EL (cell line): ENCODE data around the gene PGA4.
A peak's percentile ranks its signal among the peaks of the same experiment; 100 is the strongest.
"Not testable (repeated sequence)": the region's sequence is repeated elsewhere in the genome, so short reads cannot be mapped to it uniquely, and the experiment has no call there.

ENCODE experiments used
- DNase-seq: peaks from one replicate; pipeline ENCODE4 v3.0.0-alpha.2; 2016

PGA4 gene

DNA sequence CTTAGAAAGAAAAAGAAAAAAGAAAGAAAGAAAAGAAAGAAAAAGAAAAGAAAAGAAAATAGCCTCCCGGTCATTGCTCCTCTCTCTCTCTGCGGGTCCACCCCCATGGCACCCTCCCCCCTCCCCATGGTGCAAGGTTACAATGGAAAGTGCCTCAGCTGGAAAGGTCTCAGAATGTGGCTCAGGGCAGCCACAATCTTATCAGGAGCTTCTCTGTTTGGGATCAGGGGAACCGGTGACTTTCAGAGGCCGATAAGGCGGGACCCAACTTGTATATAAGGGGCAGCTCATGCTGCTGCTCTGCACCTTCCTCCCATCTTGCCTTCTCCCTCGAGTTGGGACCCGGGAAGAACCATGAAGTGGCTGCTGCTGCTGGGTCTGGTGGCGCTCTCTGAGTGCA, at the start of gene PGA4:
Gene PGA4 (plus strand): TSS at position 301 of the 400 bp plus-strand sequence. CDS start 54 bp downstream, at position 355.
- DNase-seq, result not testable (repeated sequence)

DNA sequence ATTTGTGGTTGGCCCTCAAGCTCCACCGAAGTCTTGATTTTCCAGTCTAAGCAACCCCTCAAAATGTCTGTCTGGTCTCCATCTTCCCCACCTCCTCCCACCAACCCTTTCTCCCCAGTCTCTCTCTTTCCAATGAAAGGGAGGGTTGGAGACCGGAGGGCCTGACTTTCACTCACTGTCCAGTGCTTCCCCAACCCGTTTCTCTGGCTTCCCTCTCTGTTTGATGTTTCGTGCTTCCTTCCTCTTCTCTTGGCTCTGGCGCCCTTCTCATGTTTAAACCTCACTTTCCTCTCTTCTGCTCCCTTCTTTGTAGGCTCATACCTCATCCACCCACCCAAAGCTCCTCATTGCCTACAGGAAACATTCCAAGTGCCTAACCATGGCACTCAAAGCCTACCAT, 49.8 kb upstream of the PGA4 start:
- DNase-seq, result no peak

DNA sequence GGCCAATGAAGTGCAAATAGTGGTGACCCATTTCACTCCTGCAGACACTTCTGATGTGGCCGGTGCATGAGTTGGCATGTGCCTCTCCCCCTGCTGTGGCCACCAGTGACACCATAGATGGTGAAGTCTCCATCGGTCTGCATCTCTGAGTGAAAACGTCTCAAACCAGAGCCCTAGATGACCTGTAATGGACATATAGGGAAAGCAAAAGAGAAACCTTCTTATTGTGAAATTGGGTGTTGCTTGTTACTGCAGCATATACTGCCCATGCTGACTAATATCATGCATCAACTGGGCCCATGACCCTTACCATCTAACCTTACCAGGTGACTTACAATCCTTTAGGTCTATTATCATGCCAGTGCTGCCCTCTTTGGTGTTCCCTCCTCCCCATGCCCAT, 49.3 kb upstream of the PGA4 start:
- DNase-seq, result no peak

DNA sequence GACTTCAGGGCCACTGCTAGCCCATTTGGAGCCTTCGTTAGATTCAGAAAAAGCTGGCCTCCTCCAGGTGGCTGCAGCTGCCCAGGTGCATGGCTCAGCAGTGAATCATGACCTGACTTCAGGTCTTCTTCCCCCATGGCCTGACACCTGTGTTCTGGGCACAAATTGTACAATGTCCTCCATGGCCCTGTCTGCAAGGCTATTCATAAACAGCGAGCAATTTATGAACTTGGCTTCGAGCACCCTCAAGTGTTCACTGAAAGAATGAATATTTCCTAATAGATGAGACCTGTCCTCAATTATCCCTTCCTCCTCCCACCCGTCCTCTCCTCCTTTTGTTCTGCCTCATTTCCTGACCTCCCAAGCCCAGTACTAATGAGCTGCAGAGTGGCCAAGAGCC, 48.7 kb upstream of the PGA4 start:
- DNase-seq, result peak; percentile 29

DNA sequence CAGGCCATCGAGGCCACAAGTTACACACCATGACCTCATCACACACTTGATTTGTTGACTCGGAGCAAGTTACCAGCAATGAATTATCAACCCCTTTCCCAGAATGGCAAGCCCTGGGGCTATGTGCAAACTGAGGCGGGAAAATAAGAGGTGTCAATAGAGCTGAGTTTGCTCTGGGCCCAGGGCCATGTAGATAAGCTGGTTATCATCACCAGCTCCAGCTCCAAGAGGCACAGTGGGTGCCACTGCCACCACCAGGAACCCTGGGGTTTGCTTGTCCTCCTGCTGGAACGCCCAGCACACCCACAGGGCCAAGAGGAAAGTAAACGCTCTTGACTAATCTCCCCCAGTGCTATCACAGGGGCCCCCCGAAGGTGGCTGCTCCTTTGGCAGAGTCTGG, 47.9 kb upstream of the PGA4 start:
- DNase-seq, result no peak

DNA sequence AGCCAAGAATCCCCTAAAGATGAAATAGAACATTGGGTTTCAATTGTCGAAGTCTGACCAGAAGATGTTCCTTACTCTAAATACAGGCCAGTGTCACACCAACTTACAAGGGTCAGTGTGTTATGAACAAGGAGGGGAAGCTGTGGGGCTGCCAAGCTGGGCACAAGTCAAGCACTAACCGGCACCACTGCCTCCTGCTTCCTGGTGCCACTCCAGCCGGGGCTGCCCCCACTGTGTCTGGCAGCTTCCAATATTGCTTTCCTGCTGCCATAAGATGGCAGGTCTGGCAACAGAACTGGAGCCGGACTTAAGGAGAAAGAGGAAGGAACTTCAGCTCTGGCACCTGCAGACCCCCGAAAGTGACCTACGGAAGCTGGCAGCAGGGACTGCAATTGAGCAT, 47.2 kb upstream of the PGA4 start:
- DNase-seq, result no peak

DNA sequence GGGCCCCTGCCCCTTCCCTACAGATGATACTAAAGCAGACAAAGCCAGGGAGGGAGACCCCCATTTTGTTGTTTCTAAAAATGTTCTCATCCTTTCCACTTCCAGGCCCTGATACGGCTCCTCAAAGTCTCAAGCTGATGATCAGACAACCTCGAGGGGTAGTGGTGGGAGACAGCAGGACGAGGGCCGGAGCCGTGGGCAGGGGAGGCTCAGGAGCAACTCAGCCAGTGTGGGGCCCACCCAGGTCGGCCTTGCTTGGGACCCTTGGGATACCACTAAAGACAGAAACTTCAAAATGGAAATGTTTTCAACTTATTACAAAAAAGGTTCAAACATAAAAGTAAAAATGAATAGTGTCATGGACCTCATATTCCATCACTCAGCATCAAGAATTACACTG, 45.7 kb upstream of the PGA4 start:
- no peak for DNase-seq

DNA sequence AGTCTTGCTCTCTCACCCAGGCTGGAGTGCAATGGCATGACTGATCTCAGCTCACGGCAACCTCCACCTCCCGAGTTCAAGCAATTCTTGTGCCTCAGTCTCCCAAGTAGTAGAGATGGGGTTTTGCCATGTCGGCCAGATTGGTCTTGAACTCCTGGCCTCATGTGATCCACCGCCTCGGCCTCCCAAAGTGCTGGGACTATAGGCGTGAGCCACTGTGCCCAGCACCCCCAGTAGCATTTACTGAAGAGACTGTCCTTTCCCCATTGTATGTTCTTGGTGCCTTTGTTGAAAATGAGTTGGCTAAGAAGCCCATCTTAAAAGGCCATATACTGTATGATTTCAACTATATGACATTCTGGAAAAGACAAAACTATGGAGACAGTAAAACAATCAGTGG, 41.9 kb upstream of the PGA4 start:
- DNase-seq, result not testable (repeated sequence)

DNA sequence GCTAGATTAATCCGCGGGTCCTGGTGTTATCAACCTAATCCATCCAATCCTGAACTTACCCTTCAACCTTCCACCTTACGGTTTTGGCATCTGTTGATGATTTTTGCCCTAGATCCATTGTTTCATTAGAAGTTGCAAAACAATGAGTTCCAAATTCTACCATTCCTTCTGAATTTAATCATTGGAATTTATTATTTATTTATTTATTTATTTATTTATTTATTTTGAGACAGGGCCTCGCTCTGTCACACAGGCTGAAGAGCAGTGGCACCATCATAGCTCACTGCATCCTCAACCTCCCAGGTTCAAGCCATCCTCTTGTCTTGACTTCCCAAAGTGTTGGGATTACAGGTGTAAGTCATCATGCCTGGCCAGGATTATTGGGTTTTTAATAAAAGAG, 40.7 kb upstream of the PGA4 start:
- DNase-seq, result no peak

DNA sequence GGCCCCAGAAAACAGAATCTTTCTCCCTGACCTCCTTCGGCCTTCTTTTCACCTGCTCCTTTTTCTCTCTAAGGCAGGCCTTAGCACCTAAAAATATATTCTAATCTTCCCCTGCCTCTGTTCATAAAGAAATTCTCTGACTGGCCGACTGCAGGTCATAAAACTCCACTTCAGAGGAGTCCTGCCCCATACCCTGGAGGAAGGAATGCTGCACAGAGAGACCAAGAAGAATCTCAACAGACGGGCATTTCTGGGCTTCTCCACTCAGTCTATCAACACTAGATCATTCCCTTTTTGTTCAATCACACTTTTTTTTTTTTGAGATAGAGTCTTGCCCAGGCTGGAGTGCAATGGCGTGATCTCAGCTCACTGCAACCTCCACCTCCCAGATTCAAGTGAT, 38.5 kb upstream of the PGA4 start:
- no peak for DNase-seq

DNA sequence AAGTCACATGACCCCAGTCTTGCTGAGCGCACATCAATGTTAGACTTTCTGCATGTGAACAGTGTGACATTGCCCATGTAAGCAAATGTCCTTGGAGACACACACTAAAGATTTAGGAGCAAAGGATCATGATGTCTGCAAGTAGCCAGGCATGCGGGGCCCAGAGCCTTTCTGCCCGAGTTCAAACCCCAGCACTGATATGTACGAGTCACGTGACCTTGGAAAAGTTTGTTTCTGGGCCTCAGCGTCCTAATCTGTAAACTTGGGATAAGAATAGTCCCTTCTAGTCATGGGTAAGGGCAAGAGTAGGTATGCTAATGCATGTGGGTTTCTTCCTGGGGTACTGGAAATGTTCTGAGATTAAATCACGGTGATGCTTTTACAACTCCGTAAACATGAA, 35.6 kb upstream of the PGA4 start:
- DNase-seq, result no peak

DNA sequence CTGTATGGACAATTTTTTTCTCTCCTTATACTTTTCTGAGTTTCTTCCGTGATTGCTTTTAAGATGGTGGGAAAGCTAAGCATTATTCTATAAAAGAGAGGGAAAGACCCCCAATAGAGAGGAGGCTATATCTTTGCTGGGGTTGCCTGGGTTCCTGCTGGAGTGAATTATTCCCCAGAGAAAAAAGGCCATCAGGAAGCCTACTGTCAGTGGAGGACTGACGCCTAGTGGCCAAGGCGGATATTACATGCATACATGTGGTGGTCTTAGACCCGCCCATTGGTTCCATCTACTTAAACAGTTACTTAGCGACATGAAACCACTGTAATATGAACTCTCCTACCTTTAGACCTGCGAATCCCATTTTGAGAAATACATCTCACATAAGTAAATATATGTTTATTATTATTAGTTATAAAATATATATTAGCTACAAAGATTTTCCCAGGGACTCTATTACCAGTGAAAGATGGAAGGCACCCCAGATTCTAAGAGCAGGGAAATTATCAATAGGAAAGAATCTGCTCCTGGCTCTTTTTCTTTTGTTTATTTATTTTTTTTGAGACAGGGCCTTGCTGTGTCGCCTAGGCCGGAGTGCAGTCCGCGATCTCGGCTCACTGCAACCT, 34.5 kb upstream of the PGA4 start:
- peak; percentile 73 for DNase-seq

DNA sequence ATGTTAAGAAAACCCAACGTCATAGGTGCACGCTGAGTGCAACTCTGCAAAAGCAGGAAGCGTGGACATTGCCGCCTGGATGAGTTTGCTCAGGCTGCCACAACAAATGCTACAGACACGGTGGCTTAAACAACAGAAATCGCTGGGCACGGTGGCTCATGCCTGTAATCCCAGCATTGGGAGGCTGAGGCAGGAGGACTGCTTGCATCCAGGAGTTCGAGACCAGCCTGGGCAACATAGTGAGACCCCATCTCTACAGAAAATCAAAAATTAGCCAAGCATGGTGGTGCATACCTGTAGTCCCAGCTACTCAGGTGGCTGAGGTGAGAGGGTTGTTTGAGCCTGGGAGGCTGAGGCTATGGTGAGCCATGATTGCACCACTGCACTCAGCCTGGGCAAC, 32.2 kb upstream of the PGA4 start:
- DNase-seq, result no peak

DNA sequence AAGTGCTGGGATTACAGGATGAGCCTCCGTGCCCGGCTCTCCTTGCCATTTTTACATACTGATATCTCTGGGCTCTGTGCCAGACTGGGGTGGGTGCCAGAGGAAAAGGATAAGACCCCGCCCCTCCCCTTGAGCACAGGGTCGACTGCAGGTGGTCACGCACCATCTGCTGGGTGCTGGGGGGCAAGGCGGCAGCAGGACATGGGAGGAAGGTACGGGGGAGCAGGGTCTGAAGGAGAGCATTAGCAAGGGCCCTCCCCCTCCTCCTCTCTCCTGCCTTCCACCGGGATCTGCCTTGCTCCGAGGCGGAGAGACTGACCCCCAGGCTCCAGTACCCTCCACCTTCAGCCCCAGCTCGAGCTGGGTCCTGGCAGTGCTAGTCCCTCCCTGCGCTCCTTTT, 28.6 kb upstream of the PGA4 start:
- DNase-seq, result no peak

DNA sequence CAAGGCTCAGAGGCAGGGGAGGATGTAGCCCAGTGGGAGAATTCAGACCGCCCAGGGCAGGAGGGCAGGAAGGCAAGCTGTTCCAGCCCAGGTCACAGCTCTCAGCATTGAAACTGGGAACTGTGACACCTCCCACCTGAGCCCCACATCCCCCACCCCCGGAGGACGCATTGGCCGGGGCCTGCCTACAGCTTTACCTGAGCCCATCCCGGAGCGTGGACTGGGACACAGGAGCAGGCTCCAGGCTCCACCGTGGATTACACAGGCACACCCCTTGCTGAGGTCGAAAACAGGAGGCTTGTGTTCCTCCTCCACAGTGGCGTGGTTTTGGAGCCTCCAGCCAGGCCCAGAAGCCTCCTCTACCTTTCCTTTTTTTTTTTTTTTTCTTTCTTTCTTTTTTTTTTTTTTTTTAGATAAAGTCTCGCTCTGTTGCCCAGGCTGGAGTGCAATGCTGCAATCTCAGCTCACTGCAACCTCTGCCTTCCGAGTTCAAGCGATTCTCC, 27.9 kb upstream of the PGA4 start:
- no peak for DNase-seq

DNA sequence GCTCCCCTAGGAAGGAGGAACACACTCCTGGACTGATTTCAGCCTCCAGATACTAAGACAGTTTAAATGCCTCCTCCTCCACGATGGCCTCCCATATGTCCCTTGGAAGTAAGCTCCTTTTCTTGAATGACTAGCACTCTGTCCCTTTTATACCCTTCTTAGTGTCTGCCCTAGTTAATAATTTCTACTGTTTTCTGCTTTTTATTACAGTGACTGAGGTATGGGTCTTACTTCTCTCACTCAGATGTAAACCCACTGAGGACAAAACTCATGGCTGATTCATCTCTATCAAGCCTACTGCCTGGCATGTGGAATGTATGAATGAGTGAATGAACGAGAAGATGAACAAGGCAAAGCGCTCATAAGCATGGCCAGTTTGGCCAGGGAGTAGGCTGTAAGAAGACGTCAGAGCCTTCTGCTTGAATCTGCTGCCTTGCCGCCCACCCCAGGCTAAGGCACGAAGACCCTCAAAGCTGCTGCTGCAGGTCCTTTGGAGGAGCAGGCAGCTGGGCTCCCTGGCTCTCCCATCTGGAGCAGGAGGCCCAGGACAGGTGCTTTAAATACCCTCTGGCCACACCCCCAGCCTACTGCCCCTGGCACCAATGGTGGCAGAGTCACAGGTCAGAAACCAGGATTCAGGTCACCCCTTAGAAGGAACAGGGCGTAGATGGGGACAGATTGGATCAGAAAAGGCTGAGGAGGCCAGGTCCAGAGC, 27.0 kb upstream of the PGA4 start:
- no peak for DNase-seq

DNA sequence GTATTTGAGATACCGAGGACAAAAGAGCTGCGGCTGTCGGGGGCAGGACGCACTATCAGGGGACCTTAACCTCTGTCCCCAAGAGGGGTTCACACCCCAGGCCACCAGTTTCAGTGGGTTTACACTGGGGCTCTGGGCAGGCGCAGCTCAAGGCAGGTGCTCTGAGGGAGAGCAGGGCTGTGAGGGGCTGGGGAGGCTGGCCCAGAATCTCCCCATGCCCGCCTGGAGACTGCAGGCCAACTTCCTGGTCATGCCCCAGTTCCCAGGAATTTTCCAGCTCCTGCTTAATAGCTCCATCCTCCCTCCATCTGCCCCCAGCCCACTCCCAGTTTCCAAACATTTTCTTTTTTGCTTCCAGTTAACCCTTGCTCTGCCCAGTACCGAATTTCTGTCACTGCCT, 26.4 kb upstream of the PGA4 start:
- no peak for DNase-seq

DNA sequence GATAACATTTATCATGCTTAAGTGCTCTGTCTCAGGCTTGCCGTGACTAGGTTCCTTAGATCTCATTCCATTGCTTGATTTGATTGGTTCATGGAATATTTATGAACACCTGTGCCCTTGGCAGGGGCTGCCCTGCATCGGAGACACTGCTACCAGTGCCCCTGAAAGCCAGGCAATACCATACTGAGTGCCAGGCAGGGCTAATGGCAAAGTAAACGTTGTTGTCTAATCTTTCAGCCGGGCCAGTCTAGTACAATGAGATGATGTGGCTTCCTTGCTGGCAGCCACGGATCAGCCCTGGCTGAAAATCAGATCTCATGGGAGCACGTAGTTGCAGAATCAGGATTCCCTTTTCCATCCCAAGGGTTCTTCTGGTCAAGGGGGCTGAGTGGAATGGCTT, 23.8 kb upstream of the PGA4 start:
- no peak for DNase-seq

DNA sequence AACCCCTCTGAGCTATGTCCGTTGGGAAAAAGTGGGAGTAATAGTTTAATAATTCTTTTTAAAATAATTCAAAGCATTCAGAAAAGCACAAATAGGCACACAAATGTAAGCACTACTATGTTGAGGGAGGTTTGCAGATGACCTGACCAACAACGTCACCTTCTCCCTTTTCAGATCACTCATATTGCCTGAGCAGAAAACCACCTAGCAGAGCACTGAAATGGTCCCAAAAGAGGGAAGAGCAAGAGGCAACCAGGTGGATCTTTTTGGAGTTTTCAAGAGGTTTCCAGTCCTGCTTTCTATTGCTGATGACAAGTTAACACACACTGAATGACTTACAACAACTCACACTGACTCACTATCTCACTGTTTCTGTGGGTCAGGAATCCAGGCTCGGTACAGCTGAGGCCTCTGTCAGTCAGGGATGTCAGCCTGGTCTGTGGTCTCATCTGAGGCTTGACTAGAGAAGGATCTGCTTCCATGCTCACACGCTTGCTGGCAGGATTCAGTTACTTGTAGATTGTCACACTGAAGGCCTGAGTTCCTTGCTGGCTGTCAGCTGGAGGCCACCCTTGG, 23.1 kb upstream of the PGA4 start:
- DNase-seq, result no peak

DNA sequence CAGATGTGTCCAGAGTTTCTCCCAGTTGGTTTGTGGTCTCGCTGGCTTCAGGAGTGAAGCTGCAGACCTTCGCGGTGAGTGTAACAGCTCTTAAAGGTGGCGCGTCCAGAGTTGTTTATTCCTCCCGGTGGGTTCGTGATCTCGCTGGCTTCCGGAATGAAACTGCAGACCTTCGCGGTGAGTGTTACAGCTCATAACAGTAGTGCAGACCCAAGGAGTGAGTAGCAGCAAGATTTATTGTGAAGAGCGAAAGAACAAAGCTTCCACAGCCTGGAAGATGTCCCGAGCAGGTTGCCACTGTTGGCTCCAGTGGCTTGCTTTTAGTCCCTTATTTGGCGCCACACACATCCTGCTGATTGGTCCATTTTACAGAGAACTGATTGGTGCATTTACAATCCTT, 20.7 kb upstream of the PGA4 start:
- no peak for DNase-seq

DNA sequence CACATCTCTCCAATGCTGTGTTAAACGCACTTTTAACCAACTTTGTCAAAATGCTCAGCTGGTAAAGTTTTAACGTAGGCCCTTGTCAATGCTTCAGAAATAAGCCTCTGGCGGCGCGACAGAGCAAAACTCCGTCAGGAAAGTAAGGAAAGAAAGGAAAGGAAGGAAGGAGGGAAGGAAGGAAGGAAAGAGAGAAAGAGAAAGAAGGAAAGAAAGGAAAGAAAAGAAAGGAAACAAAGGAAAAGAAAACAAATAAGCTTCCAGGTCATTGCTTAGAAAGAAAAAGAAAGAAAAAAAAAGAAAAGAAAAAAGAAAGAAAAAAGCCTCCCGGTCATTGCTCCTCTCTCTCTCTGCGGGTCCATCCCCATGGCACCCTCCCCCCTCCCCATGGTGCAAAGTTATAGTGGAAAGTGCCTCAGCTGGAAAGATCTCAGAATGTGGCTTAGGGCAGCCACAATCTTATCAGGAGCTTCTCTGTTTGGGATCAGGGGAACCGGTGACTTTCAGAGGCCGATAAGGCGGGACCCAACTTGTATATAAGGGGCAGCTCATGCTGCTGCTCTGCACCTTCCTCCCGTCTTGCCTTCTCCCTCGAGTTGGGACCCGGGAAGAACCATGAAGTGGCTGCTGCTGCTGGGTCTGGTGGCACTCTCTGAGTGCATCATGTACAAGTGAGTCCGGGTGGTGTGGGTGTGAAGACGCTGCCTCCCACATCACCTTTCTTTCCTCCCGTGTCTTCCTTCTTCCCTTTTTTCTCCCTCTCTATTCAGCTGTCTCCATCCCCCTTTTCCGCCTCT, 19.0 kb upstream of the PGA4 start, which contains the start of gene PGA3:
Gene PGA3 (plus strand): TSS at position 566 of the 797 bp plus-strand sequence. CDS start 50 bp downstream, at position 616.
- not testable (repeated sequence) for DNase-seq

DNA sequence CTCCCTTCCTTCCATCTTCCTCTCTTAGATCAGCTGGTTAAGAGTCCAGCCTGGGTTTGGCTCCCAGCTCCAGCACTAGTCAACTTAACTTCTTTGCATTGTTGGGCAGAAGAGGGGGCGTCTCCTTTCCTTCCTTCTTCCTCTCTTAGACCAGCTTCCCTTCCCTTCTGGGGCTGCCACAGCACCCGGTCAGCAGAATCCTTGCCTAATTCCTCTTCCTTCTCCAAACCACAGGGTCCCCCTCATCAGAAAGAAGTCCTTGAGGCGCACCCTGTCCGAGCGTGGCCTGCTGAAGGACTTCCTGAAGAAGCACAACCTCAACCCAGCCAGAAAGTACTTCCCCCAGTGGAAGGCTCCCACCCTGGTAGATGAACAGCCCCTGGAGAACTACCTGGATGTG, 18.3 kb upstream of the PGA4 start:
- DNase-seq, result not testable (repeated sequence)

DNA sequence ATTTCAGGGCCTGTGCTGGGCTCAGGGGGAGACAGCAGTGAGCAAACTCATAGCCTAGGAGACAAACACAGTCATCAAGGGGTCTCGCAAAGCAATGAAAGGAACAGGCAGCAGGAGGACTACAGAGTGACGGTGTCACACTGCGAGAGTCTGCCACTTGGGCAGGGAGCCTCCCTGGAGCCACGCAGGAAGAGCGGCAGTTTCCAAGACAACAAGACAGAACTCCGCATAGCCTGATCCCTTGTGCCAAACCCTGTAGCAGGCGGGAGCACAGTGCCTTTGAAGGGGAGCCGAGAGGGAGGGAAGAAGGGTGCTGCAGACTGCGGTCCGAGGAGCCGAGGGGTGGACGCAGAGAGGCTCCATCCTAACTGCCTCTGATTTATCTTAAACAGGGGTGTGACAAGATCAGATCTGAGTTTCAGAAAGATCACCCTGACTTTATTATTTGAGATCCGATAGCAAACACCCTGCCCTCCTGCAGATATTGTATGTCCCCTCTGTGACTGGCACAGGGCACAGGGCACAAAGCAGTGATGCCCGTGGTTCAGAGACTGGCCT, 17.6 kb upstream of the PGA4 start:
- DNase-seq, result not testable (repeated sequence)
